ENCODE measurements around the gene SUV39H1.

Gene SUV39H1

GRCh38 chrX:48713847-48714246 lies 17.3 kb downstream of the SUV39H1 start:
- DNase-seq (ENCODE audit: low read depth) = no peak

GRCh38 chrX:48714573-48714972 lies 18.0 kb downstream of the SUV39H1 start:
- no peak for DNase-seq (ENCODE audit: low read depth)

GRCh38 chrX:48715072-48715471 lies 18.5 kb downstream of the SUV39H1 start:
- no peak for DNase-seq (ENCODE audit: low read depth)

GRCh38 chrX:48715876-48716502 lies 19.5 kb downstream of the SUV39H1 start:
- no peak for DNase-seq (ENCODE audit: low read depth)

- no peak for DNase-seq (ENCODE audit: low read depth)
Measured at GRCh38 chrX:48719958-48720357, 23.4 kb downstream of the SUV39H1 start.

- no peak for DNase-seq (ENCODE audit: low read depth)
Measured at GRCh38 chrX:48720577-48721250, 24.2 kb downstream of the SUV39H1 start.

DNA sequence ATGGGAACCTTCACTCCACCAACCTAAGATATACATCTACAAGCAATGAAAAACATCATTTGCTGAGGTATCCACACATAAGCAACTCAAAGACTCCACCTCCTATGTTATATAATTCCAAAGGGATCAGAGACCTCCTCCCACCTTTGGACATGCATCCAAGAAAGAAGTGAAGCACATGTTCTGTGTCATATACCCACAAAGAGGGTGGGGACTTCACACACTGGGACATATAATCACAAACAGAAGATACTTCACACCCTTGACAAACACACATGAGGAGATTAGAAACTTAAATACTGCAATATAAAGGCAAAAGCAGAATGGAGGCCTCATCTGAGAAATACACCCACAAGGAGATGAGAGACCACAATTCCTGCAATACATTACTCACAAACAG lies 25.4 kb downstream of the SUV39H1 start:
- DNase-seq (ENCODE audit: low read depth) = no peak

GRCh38 chrX:48726596-48726995 lies 30.1 kb downstream of the SUV39H1 start:
- DNase-seq (ENCODE audit: low read depth) = no peak

GRCh38 chrX:48728653-48729052 lies 32.1 kb downstream of the SUV39H1 start:
- no peak for DNase-seq (ENCODE audit: low read depth)

DNA sequence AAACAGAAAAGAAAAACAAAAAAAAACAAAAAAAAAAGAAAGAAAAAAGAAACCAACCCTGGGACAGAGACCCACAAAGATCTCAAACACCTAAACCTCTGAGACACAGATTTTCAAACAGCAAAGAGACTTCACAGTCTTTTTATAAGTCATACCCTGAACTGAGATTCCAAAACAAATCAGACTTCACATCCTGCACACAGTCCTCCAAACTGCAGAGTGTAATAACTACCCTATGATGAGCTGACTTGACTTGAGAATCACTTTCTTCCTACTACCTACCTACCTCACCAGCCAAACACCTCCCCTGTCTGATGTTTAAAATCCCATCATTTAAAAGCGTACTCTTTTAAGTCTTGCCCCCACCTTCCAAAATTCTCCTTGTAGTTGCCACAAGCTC lies 39.8 kb downstream of the SUV39H1 start:
- no peak for DNase-seq (ENCODE audit: low read depth)

DNA sequence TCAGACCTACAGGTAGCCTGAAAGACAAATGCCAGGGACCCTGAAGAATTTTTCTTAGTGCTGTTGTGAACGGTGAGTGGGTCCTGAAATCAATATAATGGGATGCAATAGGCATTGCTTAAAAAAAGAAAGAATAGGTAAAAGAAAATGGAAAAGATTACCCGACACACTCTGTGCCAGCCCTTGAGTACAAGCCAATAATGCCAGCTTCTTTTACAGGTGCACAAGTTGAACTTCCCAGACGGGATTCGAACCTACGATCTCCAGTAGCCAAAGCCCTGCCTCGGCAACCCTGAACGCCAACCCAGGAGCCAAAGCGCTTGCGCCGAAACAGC lies 40.3 kb downstream of the SUV39H1 start:
- no peak for DNase-seq (ENCODE audit: low read depth)

- peak; percentile 83 for DNase-seq (ENCODE audit: low read depth)
Measured at GRCh38 chrX:48737213-48737938, 40.8 kb downstream of the SUV39H1 start.

GRCh38 chrX:48737940-48738339 lies 41.4 kb downstream of the SUV39H1 start:
- no peak for DNase-seq (ENCODE audit: low read depth)

GRCh38 chrX:48741834-48742233 lies 45.3 kb downstream of the SUV39H1 start:
- DNase-seq (ENCODE audit: low read depth) = no peak

GRCh38 chrX:48745222-48745621 lies 48.7 kb downstream of the SUV39H1 start:
- DNase-seq (ENCODE audit: low read depth) = no peak

GRCh38 chrX:48747415-48748016 lies 51.0 kb downstream of the SUV39H1 start:
- DNase-seq (ENCODE audit: low read depth) = no peak

DNA sequence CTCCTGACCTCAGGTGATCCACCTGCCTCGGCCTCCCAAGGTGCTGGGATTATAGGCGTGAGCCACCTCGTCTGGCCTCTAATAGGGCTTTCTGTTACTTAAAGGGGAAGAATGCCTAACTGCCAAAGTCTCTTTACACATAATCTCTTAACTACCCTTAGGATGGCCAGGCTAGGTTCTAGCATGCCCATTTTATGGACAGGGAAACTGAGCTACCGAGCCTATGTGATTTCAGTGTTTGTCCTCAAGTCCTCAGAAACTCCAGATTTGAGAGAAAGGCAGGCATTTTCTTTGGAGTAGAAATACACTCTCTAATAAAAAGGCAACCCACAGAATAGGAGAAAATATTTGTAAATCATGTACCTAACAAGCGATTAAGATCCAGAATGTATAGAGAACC lies 52.6 kb downstream of the SUV39H1 start:
- DNase-seq (ENCODE audit: low read depth) = no peak

DNA sequence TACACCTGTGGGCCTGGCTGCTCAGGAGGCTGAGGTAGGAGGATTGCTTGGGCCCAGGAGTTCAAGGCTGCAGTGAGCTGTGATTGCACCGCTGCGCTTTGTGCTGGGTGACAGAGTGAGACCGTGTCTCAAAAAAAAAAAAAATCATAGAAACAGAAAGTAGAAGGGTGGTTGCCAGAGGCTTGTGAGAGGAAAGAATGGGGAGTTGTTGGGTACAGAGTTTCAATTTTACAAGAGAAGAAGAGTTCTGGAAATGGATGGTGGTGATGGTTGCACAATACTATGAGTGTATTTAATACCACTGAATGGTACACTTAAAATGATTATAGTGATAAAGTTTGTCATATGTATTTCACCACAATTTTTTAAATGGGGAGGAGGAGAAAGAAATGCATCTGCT lies 54.8 kb downstream of the SUV39H1 start:
- DNase-seq (ENCODE audit: low read depth) = no peak

DNA sequence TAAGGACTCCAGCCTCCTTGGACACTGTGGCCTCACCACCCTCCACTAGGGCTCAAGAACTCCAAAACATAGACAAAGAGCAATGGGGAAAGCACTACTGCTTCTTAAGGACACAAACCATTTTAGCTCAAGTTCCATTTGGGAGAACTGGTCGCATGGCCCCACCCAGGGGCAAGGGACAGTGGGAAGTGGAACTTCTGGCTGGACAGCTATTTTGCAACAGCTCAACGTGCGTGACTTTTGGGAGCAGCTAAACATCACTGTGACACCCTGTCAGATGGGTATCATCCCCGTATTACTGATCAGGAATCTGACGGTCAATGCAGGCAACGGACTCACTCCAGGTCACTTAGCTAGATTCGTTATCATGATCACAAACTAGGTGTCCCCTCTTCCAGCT lies 56.0 kb downstream of the SUV39H1 start:
- DNase-seq (ENCODE audit: low read depth) = no peak

DNA sequence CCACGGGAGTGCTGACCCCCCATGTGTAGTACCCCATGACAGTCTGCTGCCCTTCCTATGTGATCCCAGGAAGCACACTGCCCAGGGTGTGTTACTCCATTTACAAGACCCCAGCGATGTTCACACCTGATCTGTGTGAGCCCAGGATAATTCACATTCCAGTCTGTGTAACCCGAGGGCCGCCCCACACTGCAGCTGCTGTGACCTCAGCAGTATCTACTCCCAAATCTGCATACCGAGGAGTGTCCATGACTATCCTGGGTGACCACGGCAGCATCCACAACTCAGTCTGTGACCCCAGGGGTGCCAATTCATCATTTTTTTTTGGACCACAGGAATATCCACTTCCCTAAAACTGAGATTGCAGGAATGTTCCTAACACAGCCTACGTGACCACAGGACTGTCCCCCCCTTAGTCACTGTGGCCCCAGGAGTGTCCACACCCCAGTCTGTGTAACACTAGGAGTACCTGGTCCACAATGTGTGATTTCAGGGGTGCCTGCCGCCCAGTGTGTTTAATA lies 57.2 kb downstream of the SUV39H1 start:
- no peak for DNase-seq (ENCODE audit: low read depth)

- no peak for DNase-seq (ENCODE audit: low read depth)
Measured at GRCh38 chrX:48754238-48754637, 57.7 kb downstream of the SUV39H1 start.
